GM04503 (cell line): Measurements from ENCODE around the gene PARG.
A peak's percentile ranks its signal among the peaks of the same experiment; 100 is the strongest.
"Not testable (repeated sequence)": the region's sequence is repeated elsewhere in the genome, so short reads cannot be mapped to it uniquely, and the experiment has no call there.

Source experiments
- DNase-seq: peaks from one replicate; pipeline ENCODE4 v3.0.0-alpha.2; 2012; ENCODE audit warnings: low read depth

Gene PARG

DNA sequence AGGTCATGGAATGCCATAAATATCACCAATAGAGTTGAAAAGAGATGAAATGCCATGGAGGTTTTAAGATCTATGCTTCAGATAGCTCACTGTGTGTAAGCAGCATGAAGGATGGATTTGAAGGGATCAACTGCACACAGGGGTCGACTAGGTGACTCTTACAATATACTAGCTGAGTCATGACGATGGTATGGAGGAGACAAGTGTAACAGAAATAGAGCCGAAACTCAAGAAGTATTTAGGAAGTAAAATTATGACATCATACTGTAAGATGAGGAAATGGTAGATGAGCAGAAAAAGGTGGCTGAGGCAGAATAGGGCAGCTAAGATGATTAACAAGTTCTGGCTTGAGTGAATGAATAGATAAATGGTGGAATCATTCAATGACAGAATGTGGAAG is 38.0 kb downstream of the PARG start:
- DNase-seq: not testable (repeated sequence)

- not testable (repeated sequence) for DNase-seq
These were observed 41.4 kb downstream of the PARG start for GRCh38 chr10:49900406-49900805.

- DNase-seq: not testable (repeated sequence)
These were observed 41.8 kb downstream of the PARG start for GRCh38 chr10:49899999-49900398.

DNA sequence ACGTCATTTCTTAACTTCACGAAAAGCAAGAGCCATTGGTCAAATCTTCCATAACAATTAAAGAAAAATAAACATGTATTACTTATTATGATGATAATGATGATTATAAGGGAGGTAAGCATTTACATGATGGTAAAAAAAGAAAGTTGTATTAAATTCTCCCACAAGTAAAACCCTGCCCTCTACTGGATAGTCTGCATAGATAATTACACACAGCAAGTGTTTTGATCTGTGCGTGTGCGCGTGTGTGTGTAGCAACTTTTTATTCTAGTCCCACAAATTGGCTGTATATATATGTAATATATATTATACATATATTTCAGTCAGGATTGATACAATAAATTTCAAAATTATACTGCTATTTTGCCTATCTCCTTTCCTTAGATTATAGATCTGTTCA is 51.8 kb downstream of the PARG start:
- DNase-seq: not testable (repeated sequence)

DNA sequence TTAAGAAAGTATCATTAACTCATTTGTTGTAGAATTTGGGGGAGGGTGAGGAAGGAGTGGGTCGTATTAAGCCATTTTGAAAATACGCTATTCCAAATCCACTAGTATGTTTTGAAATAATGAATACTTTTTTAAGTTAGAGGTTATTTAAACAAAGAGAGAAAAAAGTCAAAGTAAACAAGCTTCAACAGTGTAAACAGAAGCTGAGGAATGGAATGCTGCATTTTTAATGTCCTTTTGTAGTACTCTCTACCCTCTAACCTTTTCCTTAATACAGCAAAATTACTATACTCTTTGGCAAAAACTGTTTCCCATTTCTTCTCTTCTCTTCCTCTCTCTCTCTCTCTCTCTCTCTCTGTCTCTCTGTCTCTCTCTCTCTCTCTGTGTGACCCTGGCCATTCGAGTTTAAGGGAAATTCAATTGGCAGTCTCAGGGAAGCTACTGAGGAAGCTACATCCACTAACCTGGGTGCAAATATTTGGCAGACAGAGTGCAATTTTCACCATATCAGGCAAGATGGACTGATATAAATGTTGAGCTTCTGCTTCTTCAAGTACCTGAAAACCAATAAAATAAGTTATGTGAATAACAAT is 57.0 kb downstream of the PARG start:
- not testable (repeated sequence) for DNase-seq

GRCh38 chr10:49883852-49884251 is 58.0 kb downstream of the PARG start:
- DNase-seq: not testable (repeated sequence)

DNA sequence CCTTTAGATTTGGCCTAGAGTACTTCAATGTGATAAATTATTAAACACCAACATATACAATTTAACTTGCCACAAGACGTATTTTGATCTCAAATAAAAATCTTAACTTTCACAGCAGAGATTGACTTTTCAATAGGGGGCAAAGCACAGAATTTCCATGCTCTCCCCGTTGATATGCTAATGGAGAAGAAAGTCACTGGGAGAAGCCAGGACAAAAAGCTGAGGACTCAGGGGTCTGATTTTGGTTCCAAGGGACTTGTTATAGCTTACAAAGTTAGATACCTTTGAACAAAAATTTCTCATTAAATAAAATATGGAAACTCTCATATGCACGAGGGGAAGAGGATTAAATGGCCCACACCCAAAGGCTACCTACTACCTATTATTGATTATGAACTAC is 59.5 kb downstream of the PARG start:
- not testable (repeated sequence) for DNase-seq

GRCh38 chr10:49872740-49873139 is 69.1 kb downstream of the PARG start:
- DNase-seq: not testable (repeated sequence)

- not testable (repeated sequence) for DNase-seq
These were observed 70.4 kb downstream of the PARG start for GRCh38 chr10:49871462-49871861.

- DNase-seq: not testable (repeated sequence)
These were observed 81.9 kb downstream of the PARG start for GRCh38 chr10:49859933-49860332.

DNA sequence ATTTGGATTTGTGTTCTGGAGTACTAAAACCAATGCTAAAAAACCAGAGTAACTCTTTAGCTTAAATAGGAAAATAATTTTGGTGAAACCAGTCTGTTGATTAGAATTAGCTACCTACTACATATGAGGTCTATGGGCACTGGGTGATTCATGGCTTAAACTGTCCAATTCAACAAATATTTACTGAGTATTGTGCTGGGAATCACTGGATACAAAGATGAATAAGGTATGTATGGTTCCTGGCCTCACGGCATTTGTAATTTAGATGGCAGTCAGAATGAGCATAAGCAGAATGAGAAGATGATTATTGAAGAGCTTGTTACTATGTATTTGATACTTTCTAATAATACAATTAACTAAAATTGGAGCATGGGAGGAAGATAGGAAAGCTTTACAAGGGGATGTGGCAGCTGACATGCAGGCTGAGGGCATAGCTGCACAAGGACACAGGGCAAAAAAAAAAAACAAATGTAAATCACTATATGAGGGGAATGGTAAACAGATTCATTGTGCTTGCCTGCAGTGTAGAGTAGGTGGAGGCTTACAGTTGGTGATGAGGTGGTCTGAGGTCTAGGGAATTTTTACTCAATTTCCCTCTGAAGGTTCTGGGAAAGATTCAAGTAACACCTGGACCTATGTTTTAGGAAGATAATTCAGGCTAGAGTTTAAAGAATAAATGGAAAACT is 83.0 kb downstream of the PARG start:
- DNase-seq: not testable (repeated sequence)

- not testable (repeated sequence) for DNase-seq
These were observed 92.3 kb downstream of the PARG start for GRCh38 chr10:49849520-49849919.

DNA sequence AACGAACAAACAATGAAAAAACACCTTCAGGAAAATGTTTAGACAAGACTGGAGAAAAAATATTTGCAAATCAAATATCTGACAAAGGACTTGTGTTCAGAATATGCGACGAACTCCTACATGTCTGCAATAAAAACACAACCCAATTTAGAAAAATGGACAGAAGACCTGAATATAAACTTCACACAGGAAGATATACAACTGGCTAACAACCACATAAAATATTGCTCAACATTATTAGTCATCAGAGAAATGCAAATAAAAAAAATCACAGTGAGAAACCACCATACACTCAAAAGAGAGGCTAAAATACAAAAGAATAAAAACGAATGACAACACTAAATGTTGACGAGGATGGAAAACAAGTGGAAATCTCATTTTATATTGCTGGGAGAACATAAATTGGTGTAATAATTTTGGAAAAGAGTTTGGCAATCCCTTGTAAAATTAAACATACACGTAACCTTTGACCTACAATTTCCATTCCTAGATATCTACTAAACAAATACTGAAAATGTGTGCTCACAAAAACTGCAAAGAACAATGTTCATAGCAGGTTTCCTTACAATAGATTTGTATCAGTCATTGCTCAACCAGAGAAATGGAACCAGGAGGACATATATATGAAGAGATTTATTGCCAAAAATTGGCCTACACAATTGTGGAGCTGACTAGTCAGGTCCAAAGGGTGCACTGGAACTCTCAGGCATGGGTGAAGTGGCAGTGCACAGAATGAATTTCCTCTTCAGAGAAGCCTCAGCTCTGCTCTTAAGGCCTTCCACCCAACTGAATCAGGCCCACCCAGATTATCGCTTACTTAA is 96.8 kb downstream of the PARG start:
- DNase-seq: peak; percentile 11

DNA sequence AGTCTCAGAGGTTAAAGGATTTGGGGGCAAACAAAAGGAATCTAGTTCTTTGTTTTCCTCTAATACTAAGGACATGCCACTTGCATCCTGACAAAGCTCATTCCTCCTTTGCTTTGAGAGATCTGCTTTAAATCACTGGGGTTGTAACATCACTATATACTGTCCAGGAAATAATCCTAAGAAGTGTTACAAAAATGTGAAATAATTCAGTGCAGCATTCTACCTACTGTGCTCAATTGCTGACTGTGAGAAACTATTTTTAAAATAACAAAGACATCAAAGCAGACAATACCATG is 99.5 kb downstream of the PARG start:
- not testable (repeated sequence) for DNase-seq

- DNase-seq: no peak
These were observed 100.1 kb downstream of the PARG start for GRCh38 chr10:49841615-49842332.

DNA sequence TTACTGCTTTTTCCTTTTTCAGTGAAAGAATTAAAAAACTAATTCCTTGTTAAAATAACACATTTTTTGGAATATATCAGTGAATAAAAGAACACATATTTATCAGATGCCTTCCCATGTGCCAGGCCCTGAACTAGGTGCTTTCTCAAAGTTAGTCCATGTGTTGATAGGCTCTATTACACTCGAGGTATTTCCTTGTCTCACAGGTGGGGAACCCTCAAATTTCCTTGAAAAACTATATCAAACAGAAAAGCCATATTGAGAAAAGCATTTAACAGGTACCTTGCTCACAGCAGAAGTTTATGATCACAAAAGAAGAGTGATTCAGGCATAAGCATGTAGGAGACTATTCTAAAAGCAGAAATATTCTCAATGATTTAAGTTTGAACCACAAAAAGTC is 104.1 kb downstream of the PARG start:
- DNase-seq: no peak

- no peak for DNase-seq
These were observed 104.8 kb downstream of the PARG start for GRCh38 chr10:49837051-49837478.

DNA sequence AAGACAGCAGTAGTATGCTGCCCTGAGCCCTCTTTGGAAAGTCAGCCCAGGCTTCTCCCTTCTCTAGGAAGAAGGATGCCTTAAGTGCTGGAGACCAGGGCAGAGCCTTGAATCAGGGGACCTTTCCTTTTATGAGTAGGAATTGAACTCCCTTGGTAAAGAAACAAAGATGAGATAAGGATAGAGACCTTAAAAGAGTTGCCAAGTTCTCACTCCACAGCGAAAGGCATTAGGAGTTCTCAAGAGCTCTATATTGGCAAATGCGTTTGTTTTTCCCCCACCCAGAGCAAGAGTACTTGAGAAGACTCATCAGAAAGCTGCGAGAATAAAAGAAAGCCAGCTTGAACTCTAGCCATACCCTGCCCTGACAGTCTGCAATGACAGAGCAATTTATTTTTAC is 106.9 kb downstream of the PARG start:
- DNase-seq: no peak

GRCh38 chr10:49834201-49834600 is 107.6 kb downstream of the PARG start:
- no peak for DNase-seq

DNA sequence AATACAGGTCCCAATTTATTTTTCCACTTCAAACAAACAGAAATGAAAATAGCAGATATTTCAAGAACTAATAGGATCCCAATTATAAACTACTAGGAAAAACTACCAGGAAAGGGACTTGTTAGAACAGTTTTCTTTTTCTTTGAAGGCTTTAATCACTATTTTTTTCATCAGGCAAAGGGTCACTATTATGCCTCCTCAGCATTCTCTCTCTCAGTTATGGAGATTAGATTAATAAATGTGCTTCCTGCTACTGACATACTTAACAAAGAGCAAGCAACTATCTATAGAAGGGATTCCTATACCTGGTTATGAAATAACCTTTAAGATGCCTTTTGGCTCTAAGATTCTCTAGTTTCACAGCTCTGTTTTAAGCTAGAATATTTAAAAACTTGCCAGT is 108.7 kb downstream of the PARG start:
- no peak for DNase-seq

- DNase-seq: peak; percentile 27
These were observed 110.3 kb downstream of the PARG start for GRCh38 chr10:49831352-49832035.

GRCh38 chr10:49830846-49831245 is 111.0 kb downstream of the PARG start:
- no peak for DNase-seq
